Common myeloid progenitor, CD34-positive (primary cell): Measurements from ENCODE around the gene ACE2. TPM values are rescaled to one million over a fixed set of nuclear protein-coding genes. Genes with fewer than 3 reads are reported as not detected.
"Not testable (repeated sequence)": the region's sequence is repeated elsewhere in the genome, so short reads cannot be mapped to it uniquely, and the experiment has no call there.

ENCODE experiments used
- CTCF ChIA-PET: fragments of 350-600 bp; sonication (Branson Sonifier 250); formaldehyde crosslinking; loops from one replicate; lab custom pipeline; 2021; ENCODE audit warnings: antibody characterized with exemption; lab: Charles Lee
- POLR2A ChIA-PET: fragments of 350-600 bp; sonication (Branson Sonifier 250); formaldehyde crosslinking; loops from one replicate; lab custom pipeline; 2021; ENCODE audit warnings: antibody characterized with exemption; lab: Charles Lee
- DNase-seq, 3 donors: peaks; one replicate each; pipeline versions ENCODE4 v3.0.0 to v3.0.0-alpha.2; 2013
- H3K27ac ChIP-seq, 2 experiments: 1 replicate in 1 of 2; 2 replicates in 1 of 2; pipeline ENCODE4 v1.7.0; 2013; ENCODE audit warnings: inconsistent platforms in 2 of 2, low read length in 2 of 2, mild to moderate bottlenecking in 2 of 2, low read depth in 1 of 2, moderate library complexity in 1 of 2; ENCODE audit not compliant: severe bottlenecking in 2 of 2, insufficient read depth in 1 of 2, poor library complexity in 1 of 2
- H3K27me3 ChIP-seq, 5 experiments: replicated peaks in 2 of 5; 1 replicate in 3 of 5; 2 replicates in 2 of 5; pipeline versions ENCODE4 v1.6.1 to v1.7.0; 2013; ENCODE audit warnings: low read length in 4 of 5, mild to moderate bottlenecking in 2 of 5, moderate library complexity in 2 of 5, inconsistent platforms in 1 of 5; ENCODE audit not compliant: insufficient read depth in 5 of 5, control insufficient read depth in 4 of 5
- H3K36me3 ChIP-seq, 4 experiments: 1 replicate in 2 of 4; 2 replicates in 2 of 4; pipeline versions ENCODE4 v1.6.1 to v1.7.0; 2013; ENCODE audit warnings: low read length in 3 of 4, control low read depth in 1 of 4, mild to moderate bottlenecking in 1 of 4; ENCODE audit not compliant: control insufficient read depth in 4 of 4, insufficient read depth in 4 of 4
- H3K4me1 ChIP-seq, 4 experiments: 1 replicate in 3 of 4; 2 replicates in 1 of 4; pipeline versions ENCODE4 v1.6.1 to v1.7.1; 2013; ENCODE audit warnings: low read length in 3 of 4, mild to moderate bottlenecking in 3 of 4, control low read depth in 1 of 4, inconsistent platforms in 1 of 4, moderate library complexity in 1 of 4; ENCODE audit not compliant: control insufficient read depth in 4 of 4, insufficient read depth in 4 of 4; ENCODE audit errors: control extremely low read depth in 1 of 4
- H3K4me3 ChIP-seq, 7 experiments: 1 replicate in 4 of 7; 2 replicates in 3 of 7; pipeline versions ENCODE4 v1.5.1 to v1.7.0; 2013; ENCODE audit warnings: mild to moderate bottlenecking in 7 of 7, low read length in 6 of 7, moderate library complexity in 6 of 7, inconsistent platforms in 2 of 7, low read depth in 2 of 7, control low read depth in 1 of 7; ENCODE audit not compliant: insufficient read depth in 4 of 7, control insufficient read depth in 1 of 7; ENCODE audit errors: extremely low read depth in 1 of 7
- H3K9me3 ChIP-seq, 5 experiments: 1 replicate in 4 of 5; 2 replicates in 1 of 5; pipeline versions ENCODE4 v1.6.1 to v1.7.1; 2013; ENCODE audit warnings: low read length in 4 of 5, mild to moderate bottlenecking in 2 of 5, inconsistent platforms in 1 of 5, low read depth in 1 of 5, moderate library complexity in 1 of 5; ENCODE audit not compliant: control insufficient read depth in 4 of 5, insufficient read depth in 2 of 5; ENCODE audit errors: control extremely low read depth in 1 of 5
- WGBS: methylation state at CpG from one replicate; pipeline ENCODE4 v1.1.5; 2013; ENCODE audit not compliant: insufficient coverage; 5-methylcytosine and 5-hydroxymethylcytosine counted together
- polyA plus RNA-seq: library from polyadenylated mRNA; unstranded; fragments of 120-200 nt; gene quantifications from one replicate; pipeline ENCODE4 v1.2.1, GENCODE V29; 2013

The ACE2 gene
- not detected for polyA plus RNA-seq

- H3K36me3 ChIP-seq = no peaks in the 10 kb centered on the region
- H3K4me3 ChIP-seq = no peak within 1 kb of the TSS
- no peak for DNase-seq
- H3K27me3 ChIP-seq = peaks cover 0 to 36% (median 0%) of the 10 kb centered on the region in 5 experiments
- ChIA-PET CTCF (no interaction called here), POLR2A (no interaction called here)
- 86% methylated on average over 2 of the region's 4 CpGs for WGBS
- H3K27ac ChIP-seq = no peak within 1 kb of the TSS
- H3K9me3 ChIP-seq = no peaks in the 10 kb centered on the region
- H3K4me1 ChIP-seq = no peaks in the 10 kb centered on the region
These were observed at the start of gene ACE2 for GRCh38 chrX:15600745-15601144. Gene ACE2 (minus strand): TSS chrX:15600960. CDS start chrX:15600911, 49 bp downstream.

DNA sequence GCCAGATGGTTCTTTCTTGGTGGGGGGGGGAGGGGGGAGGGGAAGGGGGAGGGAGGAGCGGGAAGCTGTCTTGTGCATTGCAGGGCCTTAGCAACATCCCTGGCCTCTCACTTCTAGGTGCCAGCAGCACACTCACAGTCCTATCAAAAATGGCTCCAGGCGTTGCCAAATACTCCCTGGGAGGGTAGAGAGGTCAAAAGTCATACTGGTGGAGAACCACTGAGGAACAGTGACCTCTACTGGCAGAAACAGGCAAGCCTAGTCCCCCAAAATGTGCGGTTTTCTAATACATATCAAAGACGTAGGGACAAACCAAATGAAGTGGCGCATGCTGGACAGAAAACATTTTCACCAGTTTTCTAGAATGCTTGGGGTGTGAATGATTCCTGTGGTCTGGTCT lies 46.8 kb upstream of the ACE2 start:
- H3K9me3 ChIP-seq, H3K27ac ChIP-seq, DNase-seq, POLR2A ChIA-PET, H3K4me1 ChIP-seq, H3K4me3 ChIP-seq, CTCF ChIA-PET, H3K36me3 ChIP-seq: not testable (repeated sequence)
- no CpG with 5 or more reads among the region's 5 CpGs for WGBS
- H3K27me3 ChIP-seq = peaks cover 0 to 26% (median 0%) of the 10 kb centered on the region in 5 experiments

DNA sequence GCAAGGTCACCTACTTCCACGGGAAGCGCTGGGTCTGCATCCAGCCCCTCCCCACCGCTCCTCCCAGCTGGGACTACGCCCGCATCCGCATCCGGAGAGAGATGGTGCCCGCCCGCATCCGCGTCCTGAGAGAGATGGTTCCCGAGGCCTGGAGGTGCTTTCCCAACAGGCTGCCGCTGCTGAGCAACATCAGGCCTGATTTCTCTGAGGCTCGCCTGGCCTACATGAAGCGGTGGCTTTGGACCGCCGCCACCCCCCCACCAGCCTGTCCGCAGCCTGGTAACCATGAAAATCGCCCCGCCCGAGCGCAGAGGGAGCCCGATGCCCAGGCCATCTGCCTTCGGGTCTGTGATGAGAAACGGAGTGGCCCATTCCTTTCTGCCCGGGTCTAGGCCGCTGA lies 45.8 kb upstream of the ACE2 start:
- H3K4me3 ChIP-seq = no peak overlapping the region
- WGBS = 90% methylated on average over 23 of the region's 27 CpGs
- H3K36me3 ChIP-seq = no peaks in the 10 kb centered on the region
- DNase-seq = no peak
- CTCF ChIA-PET = no interaction called here
- H3K27me3 ChIP-seq = peaks cover 0 to 28% (median 0%) of the 10 kb centered on the region in 5 experiments
- no peaks in the 10 kb centered on the region for H3K9me3 ChIP-seq
- no peak overlapping the region for H3K27ac ChIP-seq
- no peaks in the 10 kb centered on the region for H3K4me1 ChIP-seq
- POLR2A ChIA-PET = no interaction called here

- no peak for DNase-seq
- Histone ChIP-seq H3K27ac (no peak overlapping the region), H3K36me3 (no peaks in the 10 kb centered on the region), H3K9me3 (no peaks in the 10 kb centered on the region), H3K4me1 (no peaks in the 10 kb centered on the region), H3K4me3 (no peak overlapping the region), H3K27me3 (peaks cover 0 to 27% (median 0%) of the 10 kb centered on the region in 5 experiments)
- 93% methylated on average over 13 of the region's 15 CpGs for WGBS
- ChIA-PET POLR2A (no interaction called here), CTCF (no interaction called here)
These were observed 45.3 kb upstream of the ACE2 start for GRCh38 chrX:15646031-15646430.

DNA sequence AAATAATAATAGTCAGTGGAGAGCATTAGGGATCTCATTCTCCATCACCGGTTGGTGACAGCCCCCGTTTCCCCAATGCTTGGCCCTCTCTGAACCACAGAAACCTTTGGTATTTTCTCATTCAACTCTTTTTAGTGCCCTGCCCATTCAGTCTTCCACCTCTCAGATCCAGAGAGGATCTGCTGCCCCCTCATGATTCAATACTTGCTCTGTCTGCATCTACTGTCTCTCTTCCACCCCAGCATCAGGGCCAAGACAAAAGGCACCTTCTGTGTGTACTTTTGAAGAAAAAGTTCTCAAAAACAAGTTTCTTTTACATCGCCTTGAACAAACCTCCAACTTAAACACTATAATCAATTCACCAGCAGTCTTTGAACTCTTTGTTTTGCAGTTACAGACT lies 44.5 kb upstream of the ACE2 start:
- Histone ChIP-seq H3K9me3 (no peaks in the 10 kb centered on the region), H3K36me3 (no peaks in the 10 kb centered on the region), H3K4me1 (no peaks in the 10 kb centered on the region), H3K4me3 (no peak overlapping the region), H3K27me3 (peaks cover 0 to 24% (median 0%) of the 10 kb centered on the region in 5 experiments), H3K27ac (no peak overlapping the region)
- DNase-seq = no peak
- 88% methylated on average over 2 of the region's 3 CpGs for WGBS
- ChIA-PET CTCF (no interaction called here), POLR2A (no interaction called here)

DNA sequence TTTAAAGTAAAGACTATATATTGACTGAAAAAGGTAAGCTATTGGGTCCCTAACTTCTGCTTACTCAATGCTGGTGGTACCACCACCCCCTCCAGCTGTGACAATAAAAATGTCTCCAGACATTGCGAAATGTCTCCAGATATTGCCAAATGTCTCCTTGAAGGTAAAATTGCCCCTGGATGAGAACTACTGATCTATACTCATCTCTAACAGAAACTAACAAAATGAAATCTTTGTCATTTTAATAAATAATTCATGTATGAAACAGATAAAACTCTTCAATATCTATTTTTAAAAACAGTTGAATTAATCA lies 43.8 kb upstream of the ACE2 start:
- DNase-seq = no peak
- ChIA-PET CTCF (no interaction called here), POLR2A (no interaction called here)
- no peak overlapping the region for H3K4me3 ChIP-seq
- no peaks in the 10 kb centered on the region for H3K4me1 ChIP-seq
- no peaks in the 10 kb centered on the region for H3K36me3 ChIP-seq
- H3K9me3 ChIP-seq = no peaks in the 10 kb centered on the region
- no peak overlapping the region for H3K27ac ChIP-seq
- 100% methylated on average over 1 of the region's 1 CpG for WGBS
- H3K27me3 ChIP-seq = peaks cover 0 to 26% (median 0%) of the 10 kb centered on the region in 5 experiments

- POLR2A ChIA-PET = no interaction called here
- H3K4me1 ChIP-seq = no peaks in the 10 kb centered on the region
- no peak for DNase-seq
- no peaks in the 10 kb centered on the region for H3K36me3 ChIP-seq
- 91% methylated on average over 4 of the region's 7 CpGs for WGBS
- CTCF ChIA-PET = no interaction called here
- H3K27ac ChIP-seq = no peak overlapping the region
- peaks cover 0 to 29% (median 0%) of the 10 kb centered on the region in 5 experiments for H3K27me3 ChIP-seq
- H3K9me3 ChIP-seq = no peaks in the 10 kb centered on the region
- no peak overlapping the region for H3K4me3 ChIP-seq
These were observed 43.2 kb upstream of the ACE2 start for GRCh38 chrX:15643786-15644559.
